ENCODE measurements around the gene ARHGEF33. TPM values are rescaled to one million over a fixed set of nuclear protein-coding genes. Genes with fewer than 3 reads are reported as not detected.

ARHGEF33 gene
- total RNA-seq, 1 donor from 2014 or later, result 2.5 TPM

GRCh38 chr2:38886063-38886462 is 3.6 kb upstream of the ARHGEF33 start:
- H3K27ac Mint-ChIP-seq, result no peak overlapping the region
- Histone ChIP-seq H3K9ac (no peak overlapping the region), H3K36me3 (no peaks in the 10 kb centered on the region), H3K27ac (no peak overlapping the region), H3F3A (ENCODE audit: low read depth) (no peaks in the 10 kb centered on the region), H3K4me3 (no peak overlapping the region), H3K4me1 (no peaks in the 10 kb centered on the region), H4K20me1 (ENCODE audit: low read depth) (no peaks in the 10 kb centered on the region), H3K27me3 (no peaks in the 10 kb centered on the region), H2AFZ (replicated peaks) (no peak overlapping the region), H3K4me2 (no peak overlapping the region), H3K79me2 (ENCODE audit: low read depth) (no peaks in the 10 kb centered on the region), H3K9me3 (ENCODE audit: low read depth) (no peaks in the 10 kb centered on the region)
- H3K4me1 Mint-ChIP-seq, result no peaks in the 10 kb centered on the region
- no peaks in the 10 kb centered on the region for H3K27me3 Mint-ChIP-seq (ENCODE audit: insufficient read depth, low read depth)
- no peak overlapping the region for H3K4me3 Mint-ChIP-seq
- no peak for TF ChIP-seq EZH2phosphoT487 (IDR thresholded peaks at IDR 0.05)
- TF ChIP-seq CTCF (IDR thresholded peaks at IDR 0.05), result no peak
- no peak for TF ChIP-seq EZH2 (IDR thresholded peaks at IDR 0.05)
- H3K36me3 Mint-ChIP-seq, result no peaks in the 10 kb centered on the region
- DNase-seq (ENCODE audit: low spot score), result no peak
- H3K9me3 Mint-ChIP-seq, result no peaks in the 10 kb centered on the region

- H4K20me1 ChIP-seq (ENCODE audit: low read depth), result no peaks in the 10 kb centered on the region
- H3F3A ChIP-seq (ENCODE audit: low read depth), result no peaks in the 10 kb centered on the region
- H3K27ac ChIP-seq, result no peak overlapping the region
- H3K4me2 ChIP-seq, result no peak overlapping the region
- Mint-ChIP-seq H3K27me3 (ENCODE audit: insufficient read depth, low read depth) (no peaks in the 10 kb centered on the region), H3K4me1 (no peaks in the 10 kb centered on the region), H3K9me3 (no peaks in the 10 kb centered on the region), H3K4me3 (no peak overlapping the region), H3K36me3 (no peaks in the 10 kb centered on the region), H3K27ac (no peak overlapping the region)
- no peaks in the 10 kb centered on the region for H3K27me3 ChIP-seq
- no peak overlapping the region for H2AFZ ChIP-seq (replicated peaks)
- DNase-seq (ENCODE audit: low spot score), result no peak
- no peak overlapping the region for H3K4me3 ChIP-seq
- no peak overlapping the region for H3K9ac ChIP-seq
- H3K36me3 ChIP-seq, result no peaks in the 10 kb centered on the region
- no peaks in the 10 kb centered on the region for H3K9me3 ChIP-seq (ENCODE audit: low read depth)
- no peaks in the 10 kb centered on the region for H3K4me1 ChIP-seq
- TF ChIP-seq EZH2phosphoT487 (IDR thresholded peaks at IDR 0.05) (no peak), EZH2 (IDR thresholded peaks at IDR 0.05) (no peak), CTCF (IDR thresholded peaks at IDR 0.05) (no peak)
- no peaks in the 10 kb centered on the region for H3K79me2 ChIP-seq (ENCODE audit: low read depth)
These were observed 2.3 kb upstream of the ARHGEF33 start for GRCh38 chr2:38887347-38887746.

- Mint-ChIP-seq H3K4me3 (no peak overlapping the region), H3K9me3 (no peaks in the 10 kb centered on the region), H3K27me3 (ENCODE audit: insufficient read depth, low read depth) (no peaks in the 10 kb centered on the region), H3K4me1 (no peaks in the 10 kb centered on the region), H3K36me3 (no peaks in the 10 kb centered on the region), H3K27ac (no peak overlapping the region)
- Histone ChIP-seq H3K9me3 (ENCODE audit: low read depth) (no peaks in the 10 kb centered on the region), H4K20me1 (ENCODE audit: low read depth) (no peaks in the 10 kb centered on the region), H3K4me2 (no peak overlapping the region), H3K36me3 (no peaks in the 10 kb centered on the region), H3K27me3 (no peaks in the 10 kb centered on the region), H3K79me2 (ENCODE audit: low read depth) (no peaks in the 10 kb centered on the region), H2AFZ (replicated peaks) (no peak overlapping the region), H3K9ac (no peak overlapping the region), H3K4me1 (no peaks in the 10 kb centered on the region), H3K4me3 (no peak overlapping the region), H3F3A (ENCODE audit: low read depth) (no peaks in the 10 kb centered on the region), H3K27ac (no peak overlapping the region)
- TF ChIP-seq EZH2phosphoT487 (IDR thresholded peaks at IDR 0.05) (no peak), CTCF (IDR thresholded peaks at IDR 0.05) (no peak), EZH2 (IDR thresholded peaks at IDR 0.05) (no peak)
- no peak for DNase-seq (ENCODE audit: low spot score)
These were observed 1.6 kb upstream of the ARHGEF33 start for GRCh38 chr2:38887902-38888554.

Data from neural progenitor cell (in vitro differentiated cells).